Mucosa of descending colon (tissue), 3 donors: Measurements from ENCODE around the gene CEBPZOS. TPM values are rescaled to one million over a fixed set of nuclear protein-coding genes. Genes with fewer than 3 reads are reported as not detected.
A peak's percentile ranks its signal among the peaks of the same experiment; 100 is the strongest.

ENCODE experiments used
- ATAC-seq: fragments of 200-7000 bp; cut with Tn5 transposase; one replicate; pipeline ENCODE4 v1.9.1; 2020; ENCODE audit warnings: mild to moderate bottlenecking, moderate library complexity
- DNase-seq, 3 donors: peaks; one replicate each; pipeline ENCODE4 v3.0.0-alpha.2; 2020
- H3K36me3 ChIP-seq: fragments of 200-600 bp; one replicate; pipeline ENCODE4 v1.8.0; 2021; ENCODE audit warnings: low read depth, mild to moderate bottlenecking
- H3K4me1 ChIP-seq: fragments of 200-600 bp; one replicate; pipeline ENCODE4 v1.8.0; 2021; ENCODE audit warnings: low read depth, mild to moderate bottlenecking
- H3K4me3 ChIP-seq: fragments of 200-600 bp; one replicate; pipeline ENCODE4 v1.8.0; 2021; ENCODE audit warnings: mild to moderate bottlenecking
- H3K9me3 ChIP-seq: fragments of 200-600 bp; one replicate; pipeline ENCODE4 v1.8.0; 2021; ENCODE audit warnings: mild to moderate bottlenecking
- CTCF ChIP-seq: fragments of 200-600 bp; IDR thresholded peaks from one replicate; pipeline ENCODE4 v1.8.0; 2022; ENCODE audit warnings: antibody characterized with exemption, mild to moderate bottlenecking
- intact Hi-C, 2 donors: fragments of 100-400 bp; cut with DNase I in 1 of 2; cut with micrococcal nuclease in 1 of 2; formaldehyde crosslinking; loops; one replicate each; pipeline versions ENCODE4 v1.11.0 to v1.11.1; 2022; cut with DNase I, micrococcal nuclease
- total RNA-seq, 3 donors: library from RNA; stranded (reverse); fragmentation: NEBNext Ultra II Directional in 2 of 3; extraction: Animal tissue kit (Norgen Biotek cat#: 25700) in 2 of 3; gene quantifications; one replicate each; pipeline versions ENCODE4 v1.2.1 to v1.2.4, GENCODE V29; 2021 to 2023
- donor health status: DM: no; HTN: no; CAD: no; lungs with moderate emphysema.
- donor health status: DM: no; HTN: no; CAD: no.
- donor health status: DM: no; HTN: yes; CAD: no.

CEBPZOS gene
- total RNA-seq, 3 donors from 2014 or later = 34.2 to 50.5 (median 37.8) TPM

GRCh38 chr2:37156071-37156856, 40.0 kb upstream of the CEBPZOS start:
- DNase-seq = peak; percentile 43 to 66 (median 61)
- Histone ChIP-seq H3K36me3 (no peaks in the 10 kb centered on the region), H3K4me3 (peak overlapping the region; percentile 95), H3K4me1 (peaks cover 7% of the 10 kb centered on the region), H3K9me3 (no peaks in the 10 kb centered on the region)
- TF ChIP-seq CTCF = no peak
- intact Hi-C loops = no loop called here
- ATAC-seq = peak; percentile 60

GRCh38 chr2:37156857-37157714, 39.2 kb upstream of the CEBPZOS start, which contains the start of gene EIF2AK2:
EIF2AK2 (minus strand) TSS chr2:37156980; CDS start chr2:37147806, 9,174 bp downstream.
- Histone ChIP-seq H3K9me3 (no peaks in the 10 kb centered on the region), H3K4me1 (peaks cover 7% of the 10 kb centered on the region), H3K4me3 (peak within 1 kb of the TSS; percentile 95), H3K36me3 (no peaks in the 10 kb centered on the region)
- no peak for TF ChIP-seq CTCF
- DNase-seq (peak; percentile 86 to 91 (median 91)), ATAC-seq (peak; percentile 96)
- intact Hi-C loops = no loop called here

GRCh38 chr2:37164757-37165156, 31.5 kb upstream of the CEBPZOS start:
- no peak for TF ChIP-seq CTCF
- Histone ChIP-seq H3K9me3 (peaks cover 10% of the 10 kb centered on the region), H3K4me3 (no peak overlapping the region), H3K4me1 (no peaks in the 10 kb centered on the region), H3K36me3 (no peaks in the 10 kb centered on the region)
- ATAC-seq = no peak
- no peak for DNase-seq
- intact Hi-C loops = no loop called here

- no peaks in the 10 kb centered on the region for H3K4me1 ChIP-seq
- H3K4me3 ChIP-seq = no peak overlapping the region
- TF ChIP-seq CTCF = no peak
- peaks cover 10% of the 10 kb centered on the region for H3K9me3 ChIP-seq
- H3K36me3 ChIP-seq = no peaks in the 10 kb centered on the region
- intact Hi-C loops = no loop called here
- ATAC-seq (peak; percentile 88), DNase-seq (no peak)
These were observed 28.6 kb upstream of the CEBPZOS start for GRCh38 chr2:37167636-37168180.

- DNase-seq = peak in 2 of 3 donors; percentile 31 to 38
- peak; percentile 86 for ATAC-seq
These were observed 27.9 kb upstream of the CEBPZOS start for GRCh38 chr2:37168217-37168981.

More at GRCh38 chr2:37168217-37168981, 27.9 kb upstream of the CEBPZOS start:
- Histone ChIP-seq H3K36me3 (no peaks in the 10 kb centered on the region), H3K4me1 (no peaks in the 10 kb centered on the region), H3K9me3 (peaks cover 10% of the 10 kb centered on the region), H3K4me3 (no peak overlapping the region)
- intact Hi-C loops = no loop called here
- TF ChIP-seq CTCF = peak; percentile 41
